CD4-positive, alpha-beta T cell treated with Interleukin-4 for 1 hour (primary cell): ENCODE measurements around the gene ERCC3.

Source experiments
- DNase-seq, 2 donors: peaks; one replicate each; pipeline ENCODE4 v3.0.0-alpha.2; 2020 to 2022

Gene ERCC3

GRCh38 chr2:127293748-127294562, at the start of gene ERCC3:
Gene ERCC3, minus strand, starts transcription at chr2:127294144. Its CDS starts 63 bp downstream, at chr2:127294081.
- DNase-seq = peak; percentile 79 to 80

DNA sequence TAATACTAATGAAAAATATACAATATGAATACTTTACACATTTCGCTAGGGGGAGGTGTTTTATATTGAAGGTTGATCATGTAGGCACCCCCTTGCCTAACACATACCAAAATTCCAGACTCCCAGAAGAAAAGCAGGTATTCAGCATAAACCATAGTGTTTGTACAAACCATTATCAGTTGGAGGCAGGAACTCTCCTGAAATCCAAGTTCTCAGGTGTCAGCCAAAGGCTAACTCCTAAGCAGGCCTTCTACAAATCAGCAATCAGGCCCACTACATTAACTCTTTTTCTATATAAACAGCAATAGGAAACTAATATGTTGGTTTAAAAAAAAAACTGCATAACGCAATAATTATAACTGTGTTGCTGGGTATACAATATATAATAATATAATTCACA, 49.3 kb upstream of the ERCC3 start:
- DNase-seq = no peak

GRCh38 chr2:127342101-127342500, 48.2 kb upstream of the ERCC3 start:
- no peak for DNase-seq

DNA sequence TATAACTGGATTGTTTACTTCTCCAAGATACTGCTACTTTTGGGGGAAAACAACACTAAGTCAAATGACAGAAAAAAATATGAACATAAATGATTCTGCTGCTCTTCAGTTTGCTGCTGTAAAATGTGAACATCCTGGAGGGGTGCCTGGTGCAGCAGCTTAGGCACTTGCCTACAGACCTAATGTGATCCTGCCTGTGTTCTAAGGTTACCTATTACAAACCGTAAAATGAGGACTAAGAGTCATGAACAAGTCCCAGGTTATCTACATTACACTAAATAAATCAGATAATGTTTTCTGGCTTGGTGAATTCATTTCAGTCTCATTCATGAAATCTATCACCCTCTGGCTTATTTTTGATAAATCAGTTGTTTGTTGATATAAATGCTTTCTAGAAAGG, 38.4 kb upstream of the ERCC3 start:
- no peak for DNase-seq

- DNase-seq = no peak
These were observed 36.8 kb upstream of the ERCC3 start for GRCh38 chr2:127330753-127331152.

DNA sequence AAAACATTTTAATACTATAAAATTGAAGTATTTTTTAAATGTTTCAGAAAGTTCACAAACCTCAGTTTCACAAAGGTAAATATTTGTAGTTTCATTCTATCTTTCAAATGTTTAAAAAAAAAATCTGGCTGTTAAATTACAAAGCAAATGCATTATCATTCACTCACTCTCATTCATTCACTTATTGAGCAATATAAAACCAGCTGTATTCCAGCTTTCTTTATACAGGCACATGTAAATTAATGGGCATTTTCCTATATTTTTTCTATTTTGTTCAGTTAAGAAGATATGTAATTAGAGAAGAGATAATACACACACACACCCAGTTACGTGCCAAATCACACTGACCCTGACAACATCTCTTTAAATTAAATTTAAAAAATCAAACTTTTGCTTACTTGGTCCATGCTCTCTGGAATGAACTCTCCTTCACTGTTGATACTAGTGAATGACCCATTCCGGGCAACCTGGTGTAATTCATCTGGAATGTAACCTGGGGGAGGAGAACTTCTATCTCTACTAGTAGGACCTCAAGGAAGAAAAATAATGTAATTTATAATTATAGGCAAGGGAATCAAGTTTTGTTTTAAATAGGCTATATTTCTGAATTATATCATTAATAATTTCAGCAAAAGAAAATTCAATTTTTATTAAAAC, 32.5 kb upstream of the ERCC3 start:
- no peak for DNase-seq

- DNase-seq = no peak
These were observed 30.7 kb upstream of the ERCC3 start for GRCh38 chr2:127324635-127325034.

GRCh38 chr2:127321303-127321702, 27.4 kb upstream of the ERCC3 start:
- DNase-seq = no peak

DNA sequence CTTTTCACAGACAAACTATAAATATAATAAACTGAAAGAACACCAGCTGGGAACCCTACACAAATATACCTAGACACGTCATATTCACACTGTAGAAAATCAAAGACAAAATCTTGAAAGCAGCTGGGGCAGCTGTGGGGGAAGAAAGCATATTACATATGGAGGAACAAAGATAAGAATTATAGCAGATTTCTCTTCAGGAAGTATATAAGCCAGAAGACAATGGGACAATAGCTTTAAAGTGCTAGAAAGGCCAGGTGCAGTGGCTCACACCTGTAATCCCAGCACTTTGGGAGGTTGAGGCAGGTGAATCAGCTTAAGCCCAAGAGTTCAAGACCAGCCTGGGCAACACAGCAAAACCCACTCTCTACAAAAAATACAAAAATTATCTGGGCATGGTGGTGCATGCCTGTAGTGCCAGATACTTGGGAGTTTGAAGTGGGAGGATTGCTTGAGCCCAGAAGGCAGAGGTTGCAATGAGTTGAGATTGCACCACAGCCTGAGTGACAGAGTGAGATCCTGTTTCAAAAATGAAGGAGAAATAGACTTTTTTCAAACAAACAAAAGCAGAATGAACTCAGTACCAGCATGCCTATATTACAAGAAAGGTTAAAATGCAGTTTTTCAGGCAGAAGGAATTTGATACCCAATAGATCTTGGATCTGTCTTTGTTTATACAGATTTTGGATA, 26.8 kb upstream of the ERCC3 start:
- no peak for DNase-seq

GRCh38 chr2:127320067-127320466, 26.1 kb upstream of the ERCC3 start:
- no peak for DNase-seq

- DNase-seq = no peak
These were observed 20.4 kb upstream of the ERCC3 start for GRCh38 chr2:127314193-127314988.

- peak in 1 of 2 donors; percentile 47 for DNase-seq
These were observed 19.5 kb upstream of the ERCC3 start for GRCh38 chr2:127313406-127313805.

DNA sequence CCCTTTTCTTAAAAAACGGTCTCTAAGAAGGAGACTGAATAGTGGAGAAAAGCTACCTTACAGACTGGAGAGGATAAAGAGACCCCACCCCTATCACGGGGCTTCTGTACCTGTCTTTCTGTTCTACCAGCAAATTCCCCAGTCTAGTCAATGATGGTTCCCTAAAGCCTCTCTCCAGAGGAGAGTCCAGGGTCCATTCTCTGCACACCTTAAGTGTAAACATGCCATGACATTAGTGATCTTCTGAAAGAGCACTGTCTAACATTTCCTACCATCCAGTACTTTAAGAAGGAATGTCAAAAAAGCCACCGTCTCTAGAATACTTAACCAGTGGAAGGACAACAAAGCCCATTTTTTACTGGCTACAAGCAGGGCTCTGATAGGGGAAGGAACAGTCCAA, 17.0 kb upstream of the ERCC3 start:
- no peak for DNase-seq

DNA sequence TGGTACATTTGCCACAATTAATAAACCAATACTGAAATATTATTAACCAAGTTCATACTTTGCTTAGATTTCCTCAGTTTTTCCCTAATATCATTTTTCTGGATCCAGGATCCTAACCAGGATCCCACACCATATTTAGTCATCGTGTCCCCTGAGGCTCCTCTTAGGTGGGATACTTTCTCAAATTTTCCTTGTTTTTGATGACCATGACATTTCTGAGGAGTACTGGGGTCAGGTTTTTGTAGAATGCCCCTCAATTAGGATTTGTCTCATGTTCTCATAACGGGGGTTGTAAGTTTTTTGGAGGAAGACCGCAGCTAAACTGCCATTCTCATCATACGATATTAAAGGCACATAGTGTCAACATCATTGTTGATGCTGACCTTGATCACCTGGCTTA, 15.5 kb upstream of the ERCC3 start:
- no peak for DNase-seq

- no peak for DNase-seq
These were observed 14.7 kb upstream of the ERCC3 start for GRCh38 chr2:127308586-127309138.

DNA sequence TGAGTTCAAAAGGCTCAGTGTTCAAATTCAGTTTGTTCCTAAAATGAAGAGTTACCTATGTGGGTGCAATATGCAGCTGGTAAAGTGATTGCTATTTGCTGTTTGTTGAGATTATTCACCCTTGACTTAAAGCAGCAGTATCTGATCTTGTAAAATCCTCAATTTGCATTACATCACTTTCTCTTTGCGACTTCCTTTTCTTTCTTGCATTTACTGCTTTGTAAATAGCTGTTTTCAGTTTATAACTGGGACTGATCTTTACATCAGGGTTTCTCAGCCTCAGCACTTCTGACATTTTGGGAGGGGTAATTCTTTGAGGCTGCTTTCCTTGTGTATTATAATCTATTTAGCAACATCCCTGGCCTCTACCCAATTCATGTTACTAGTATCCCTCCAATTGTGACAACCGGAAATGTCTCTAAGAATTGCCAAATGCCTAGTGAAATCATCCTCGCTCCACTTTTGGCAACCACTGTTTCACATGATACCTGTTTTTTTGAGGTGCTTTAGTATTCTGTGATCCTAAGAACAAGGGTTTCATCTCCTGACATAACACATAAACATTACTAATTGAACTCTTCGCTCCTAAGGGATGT, 12.1 kb upstream of the ERCC3 start:
- no peak for DNase-seq

- DNase-seq = no peak
These were observed 8.2 kb upstream of the ERCC3 start for GRCh38 chr2:127302168-127302567.

DNA sequence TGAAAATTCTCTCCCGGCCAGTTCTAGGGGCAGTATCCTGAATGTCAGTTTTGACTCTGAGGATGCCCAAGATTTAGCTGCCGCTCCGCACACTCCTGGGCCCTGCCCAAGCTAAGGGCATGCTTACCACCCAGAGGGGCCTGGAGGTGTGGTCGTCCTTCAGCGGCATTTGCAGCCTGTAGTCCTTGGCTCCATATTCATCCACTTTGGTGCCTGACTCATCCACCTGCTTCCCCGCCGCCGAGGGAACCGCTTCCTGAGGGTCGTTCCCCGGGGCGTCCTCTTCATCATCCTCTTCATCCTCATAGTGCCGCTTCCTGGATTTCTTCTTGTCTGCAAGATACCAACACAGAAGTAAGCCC, 577 bp downstream of the ERCC3 start:
- DNase-seq = no peak

- no peak for DNase-seq
These were observed 5.7 kb downstream of the ERCC3 start for GRCh38 chr2:127288274-127288673.

DNA sequence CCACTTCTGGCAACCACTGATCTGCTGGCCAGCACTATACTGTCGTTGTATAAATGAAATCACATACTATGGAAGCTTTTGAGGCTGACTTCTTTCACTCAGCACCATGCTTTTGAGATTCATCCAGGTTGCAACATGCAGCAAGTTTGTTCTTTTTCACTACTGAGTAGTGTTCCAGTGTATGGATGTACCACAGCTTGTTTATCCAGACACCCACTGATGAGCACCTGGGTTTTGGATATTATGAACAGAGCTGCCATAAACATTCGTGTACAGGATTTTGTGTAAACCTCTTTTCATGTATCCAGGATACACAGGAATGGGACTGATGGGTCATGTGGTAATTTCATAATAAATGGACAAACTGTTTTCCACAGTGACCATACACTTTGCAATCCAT, 10.7 kb downstream of the ERCC3 start:
- no peak for DNase-seq

DNA sequence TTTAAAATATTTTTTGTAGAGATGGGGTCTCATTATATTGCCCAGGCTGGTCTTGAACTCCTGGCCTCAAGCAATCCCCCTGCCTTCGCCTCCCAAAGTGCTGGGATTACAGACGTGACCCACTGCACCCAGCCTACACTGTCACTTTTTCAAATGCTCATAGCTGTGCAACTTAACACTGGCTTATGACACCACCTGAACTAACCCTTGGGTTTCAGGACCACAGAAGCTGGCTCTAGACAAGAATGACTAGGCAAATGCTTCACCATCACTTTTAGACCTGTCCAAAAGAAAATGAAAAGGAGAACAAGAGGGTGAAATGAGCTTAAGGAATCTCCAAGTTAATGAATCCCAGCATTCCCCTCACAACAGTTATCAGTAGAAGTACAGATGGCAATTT, 13.3 kb downstream of the ERCC3 start:
- DNase-seq = no peak

DNA sequence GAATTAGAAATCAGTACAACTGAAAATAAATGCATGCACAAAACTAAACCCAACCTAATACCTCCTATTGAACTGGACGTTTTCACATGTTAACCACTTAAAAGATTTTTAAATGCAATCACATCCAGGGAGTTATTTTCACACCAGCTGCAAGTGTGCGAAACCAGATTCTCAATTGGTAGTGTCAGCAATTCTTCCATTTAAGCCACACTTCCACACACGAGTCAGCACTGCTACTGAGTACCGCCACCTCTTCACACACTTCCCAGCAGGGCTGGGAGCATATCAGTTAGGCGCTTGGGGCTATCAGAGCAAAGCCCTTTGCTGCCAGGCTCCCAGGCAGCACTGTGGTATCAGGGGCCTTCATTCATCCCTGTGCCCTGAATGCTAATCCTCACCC, 14.2 kb downstream of the ERCC3 start:
- no peak for DNase-seq
